AG04450 (cell line): ENCODE measurements around the gene ZMIZ2. TPM values are rescaled to one million over a fixed set of nuclear protein-coding genes. Genes with fewer than 3 reads are reported as not detected.
"Not testable (repeated sequence)": the region's sequence is repeated elsewhere in the genome, so short reads cannot be mapped to it uniquely, and the experiment has no call there.

Source experiments
- CTCF ChIA-PET: fragments of 300-600, 350-600 bp; formaldehyde crosslinking; extraction: SDS; loops from one replicate; lab custom pipeline; 2022; ENCODE audit warnings: antibody characterized with exemption, inconsistent platforms; lab: Charles Lee
- POLR2A ChIA-PET: fragments of 350-600 bp; formaldehyde crosslinking; extraction: SDS; loops from one replicate; lab custom pipeline; 2021; ENCODE audit warnings: antibody characterized with exemption, inconsistent platforms; lab: Yijun Ruan, JAX
- DNase-seq: peaks from one replicate; pipeline ENCODE4 v3.0.0-alpha.2; 2011; ENCODE audit warnings: low read depth, low spot score
- H3K27ac ChIP-seq: one replicate; pipeline ENCODE4 v1.5.1; 2012; ENCODE audit warnings: low read depth, low read length, control low read depth
- H3K27me3 ChIP-seq: one replicate; pipeline ENCODE4 v1.6.0; 2012; ENCODE audit warnings: low read length; ENCODE audit not compliant: control insufficient read depth, insufficient read depth
- H3K4me3 ChIP-seq: 2 replicates; pipeline ENCODE4 v1.5.1; 2011; ENCODE audit warnings: mild to moderate bottlenecking, low read depth, low read length, control low read depth
- H3K9me3 ChIP-seq: 2 replicates; pipeline ENCODE4 v1.5.1; 2012; ENCODE audit warnings: low read length; ENCODE audit not compliant: control insufficient read depth, insufficient read depth
- polyA minus RNA-seq: library from RNA; depleted of rRNA, polyadenylated mRNA; stranded (reverse); fragments of >200 nt; gene quantifications from 2 replicates; pipeline ENCODE4 v1.2.3, GENCODE V29; 2011; rRNA and poly(A)+ RNA removed
- polyA plus RNA-seq: library from polyadenylated mRNA; depleted of rRNA; stranded (reverse); fragments of >200 nt; gene quantifications from 2 replicates; pipeline ENCODE4 v1.2.3, GENCODE V29; 2011; rRNA removed
- TF ChIP-seq, protein P1 (sequence below): IDR thresholded peaks from 2 replicates; pipeline ENCODE4 v1.5.1; 2011; ENCODE audit warnings: low read depth, low read length, control low read depth, inconsistent platforms

Gene ZMIZ2
- polyA plus RNA-seq (4.8 and 7.7 TPM in 2 replicates), polyA minus RNA-seq (14.7 and 18.6 TPM in 2 replicates)

DNA sequence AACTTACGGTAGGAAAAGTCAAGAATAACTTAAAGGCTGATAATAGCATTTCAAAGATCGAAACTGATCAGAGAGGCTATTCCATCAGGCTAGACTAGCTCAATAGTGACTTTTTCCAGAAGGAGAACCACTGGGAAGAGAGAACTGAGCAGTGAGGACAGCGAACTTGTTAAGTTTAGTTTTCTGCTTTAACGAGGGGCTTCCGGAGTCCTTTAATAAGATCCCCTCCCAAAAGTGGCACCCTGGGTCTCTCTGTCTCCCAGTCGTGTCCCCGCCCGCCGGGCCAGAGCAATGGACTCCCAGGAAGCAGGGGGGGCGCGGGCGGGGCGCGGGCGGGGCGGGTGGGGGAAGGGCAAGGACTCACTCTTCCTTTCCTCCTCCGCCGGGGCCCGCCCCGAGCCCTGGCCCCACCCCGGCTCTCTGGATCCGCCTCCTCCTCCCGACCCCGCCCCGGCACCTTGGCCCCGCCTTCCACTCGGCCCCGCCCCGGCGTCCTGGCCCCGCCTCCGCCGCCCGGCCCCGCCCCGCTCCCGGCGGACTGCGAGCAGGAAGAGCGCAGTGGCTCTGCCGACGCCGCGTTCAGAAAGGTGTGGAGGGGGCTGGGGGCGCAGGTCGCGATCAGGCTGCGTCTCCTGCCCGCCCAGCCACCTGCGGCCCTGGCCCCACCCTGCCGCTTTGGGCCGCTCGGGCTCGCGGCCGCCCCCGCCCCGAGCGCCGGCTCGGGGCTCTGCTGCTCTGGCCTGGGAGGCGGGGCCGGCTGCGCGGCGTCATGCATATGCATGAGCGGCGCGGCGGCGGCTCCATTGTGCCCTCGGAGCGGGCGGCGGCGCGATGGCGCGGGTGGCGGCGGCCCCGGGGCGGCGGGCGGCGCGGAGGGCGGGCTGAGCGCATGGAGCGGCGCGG, at the start of gene ZMIZ2:
Gene ZMIZ2, plus strand, starts transcription at position 803 of the 903 bp plus-strand sequence. CDS start 7,403 bp downstream, outside the sequence.
- Histone ChIP-seq H3K4me3 (peak within 1 kb of the TSS; percentile 89), H3K27me3 (no peaks in the 10 kb centered on the region), H3K27ac (peak within 1 kb of the TSS; percentile 54), H3K9me3 (no peaks in the 10 kb centered on the region; the same call in 1 of the 2 replicates)
- ChIA-PET CTCF (no interaction called here), POLR2A (interaction anchor here (0.9 kb wide), 1 partner anchor 166 kb away, joined by 3 read pairs; the partner anchor contains the start of gene TMED4)
- peak; percentile 39 for DNase-seq
- TF ChIP-seq, protein P1, sequence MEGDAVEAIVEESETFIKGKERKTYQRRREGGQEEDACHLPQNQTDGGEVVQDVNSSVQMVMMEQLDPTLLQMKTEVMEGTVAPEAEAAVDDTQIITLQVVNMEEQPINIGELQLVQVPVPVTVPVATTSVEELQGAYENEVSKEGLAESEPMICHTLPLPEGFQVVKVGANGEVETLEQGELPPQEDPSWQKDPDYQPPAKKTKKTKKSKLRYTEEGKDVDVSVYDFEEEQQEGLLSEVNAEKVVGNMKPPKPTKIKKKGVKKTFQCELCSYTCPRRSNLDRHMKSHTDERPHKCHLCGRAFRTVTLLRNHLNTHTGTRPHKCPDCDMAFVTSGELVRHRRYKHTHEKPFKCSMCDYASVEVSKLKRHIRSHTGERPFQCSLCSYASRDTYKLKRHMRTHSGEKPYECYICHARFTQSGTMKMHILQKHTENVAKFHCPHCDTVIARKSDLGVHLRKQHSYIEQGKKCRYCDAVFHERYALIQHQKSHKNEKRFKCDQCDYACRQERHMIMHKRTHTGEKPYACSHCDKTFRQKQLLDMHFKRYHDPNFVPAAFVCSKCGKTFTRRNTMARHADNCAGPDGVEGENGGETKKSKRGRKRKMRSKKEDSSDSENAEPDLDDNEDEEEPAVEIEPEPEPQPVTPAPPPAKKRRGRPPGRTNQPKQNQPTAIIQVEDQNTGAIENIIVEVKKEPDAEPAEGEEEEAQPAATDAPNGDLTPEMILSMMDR = no peak

GRCh38 chr7:44699598-44699997, 49.0 kb upstream of the ZMIZ2 start:
- DNase-seq, H3K4me3 ChIP-seq, H3K27me3 ChIP-seq, POLR2A ChIA-PET, CTCF ChIA-PET, H3K27ac ChIP-seq: not testable (repeated sequence)
- peaks cover 10% of the 10 kb centered on the region for H3K9me3 ChIP-seq

DNA sequence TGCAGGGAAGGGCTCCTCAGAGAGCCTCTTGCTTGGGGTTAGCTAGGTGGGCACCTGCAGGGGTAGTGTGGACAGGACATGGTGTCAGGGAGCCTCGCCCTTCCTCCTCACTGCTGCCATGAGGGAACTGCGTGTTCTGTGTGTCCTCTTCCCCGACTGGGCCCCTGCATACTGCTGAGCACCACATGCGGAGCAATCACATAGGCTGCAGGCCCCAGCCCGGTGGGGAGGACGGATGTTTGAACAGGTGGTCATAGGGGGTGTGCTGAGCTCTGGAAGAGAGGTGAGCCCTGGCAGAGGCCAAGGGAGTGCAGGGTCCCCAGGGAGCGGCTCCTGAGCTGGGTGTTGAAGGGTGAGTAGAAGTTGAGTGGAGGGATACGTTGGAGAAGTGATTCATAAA, 48.3 kb upstream of the ZMIZ2 start:
- Histone ChIP-seq H3K27me3 (no peaks in the 10 kb centered on the region), H3K4me3 (no peak overlapping the region), H3K9me3 (peaks cover 10% of the 10 kb centered on the region), H3K27ac (no peak overlapping the region)
- no peak for DNase-seq
- CTCF ChIA-PET = no interaction called here
- TF ChIP-seq, protein P1 = no peak
- POLR2A ChIA-PET = no interaction called here

GRCh38 chr7:44703391-44703790, 45.3 kb upstream of the ZMIZ2 start:
- H3K27ac ChIP-seq, POLR2A ChIA-PET, DNase-seq, H3K4me3 ChIP-seq, H3K27me3 ChIP-seq: not testable (repeated sequence)
- peaks cover 10% of the 10 kb centered on the region for H3K9me3 ChIP-seq
- CTCF ChIA-PET = interaction anchor here (0.6 to 0.7 kb wide), 2 partner anchors 106 to 748 kb away, joined by 3 read pairs; no protein-coding TSS in a partner anchor

GRCh38 chr7:44703921-44704320, 44.7 kb upstream of the ZMIZ2 start:
- Histone ChIP-seq H3K4me3 (no peak overlapping the region), H3K27me3 (no peaks in the 10 kb centered on the region), H3K9me3 (peaks cover 9% of the 10 kb centered on the region), H3K27ac (no peak overlapping the region)
- TF ChIP-seq, protein P1 = no peak
- POLR2A ChIA-PET = no interaction called here
- CTCF ChIA-PET = interaction anchor here (0.7 kb wide), 1 partner anchor 749 kb away, joined by 3 read pairs; no protein-coding TSS in a partner anchor
- DNase-seq = no peak

- CTCF ChIA-PET = no interaction called here
- no peak for DNase-seq
- POLR2A ChIA-PET = interaction anchor here (0.7 kb wide), 2 partner anchors 56 to 149 kb away, joined by 3 to 6 read pairs; no protein-coding TSS in a partner anchor
These were observed 43.2 kb upstream of the ZMIZ2 start for GRCh38 chr7:44705434-44705833.

More at GRCh38 chr7:44705434-44705833, 43.2 kb upstream of the ZMIZ2 start:
- Histone ChIP-seq H3K4me3 (no peak overlapping the region), H3K27ac (no peak overlapping the region), H3K27me3 (no peaks in the 10 kb centered on the region), H3K9me3 (no peaks in the 10 kb centered on the region; the same call in 1 of the 2 replicates)
- TF ChIP-seq, protein P1 = no peak
